Glomerular visceral epithelial cell (primary cell): Measurements from ENCODE around the gene SLC34A1.

ENCODE experiments used
- DNase-seq: peaks from one replicate; pipeline ENCODE4 v3.0.0-alpha.2; 2016; ENCODE audit errors: extremely low spot score

Gene SLC34A1

DNA sequence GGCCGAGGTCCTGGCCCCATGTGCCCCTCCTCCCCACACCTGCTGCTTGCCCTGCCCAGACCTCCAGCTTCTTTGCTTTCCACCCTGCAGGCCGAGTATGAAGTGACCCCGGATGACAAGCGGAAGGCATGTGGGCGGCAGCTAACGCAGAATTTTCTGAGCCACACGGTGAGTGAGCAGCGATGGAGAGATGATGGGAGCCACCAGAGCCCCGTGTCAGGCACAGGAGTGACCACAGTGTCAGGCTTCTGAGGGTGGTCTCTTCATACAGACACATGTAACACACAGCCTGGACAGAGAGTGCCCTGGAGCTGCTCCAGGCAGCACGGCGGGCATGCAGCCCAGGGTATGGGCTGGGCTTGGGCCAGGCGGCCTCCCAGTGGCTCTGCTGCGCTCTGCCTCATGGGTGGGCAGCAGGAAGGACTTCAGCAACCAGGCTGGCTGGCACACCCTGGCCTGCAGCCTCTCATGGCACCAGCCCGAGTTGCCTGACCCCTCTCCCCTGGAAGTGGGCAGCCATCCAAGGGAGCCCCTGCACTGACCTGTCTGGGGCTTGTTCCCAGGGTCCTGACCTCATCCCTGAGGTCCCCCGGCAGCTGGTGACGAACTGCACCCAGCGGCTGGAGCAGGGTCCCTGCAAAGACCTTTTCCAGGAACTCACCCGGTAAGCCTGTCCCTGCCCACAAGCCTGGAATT, 48.1 kb downstream of the SLC34A1 start:
- DNase-seq: no peak

- DNase-seq: no peak
These were observed 48.8 kb downstream of the SLC34A1 start for GRCh38 chr5:177432839-177433657.

DNA sequence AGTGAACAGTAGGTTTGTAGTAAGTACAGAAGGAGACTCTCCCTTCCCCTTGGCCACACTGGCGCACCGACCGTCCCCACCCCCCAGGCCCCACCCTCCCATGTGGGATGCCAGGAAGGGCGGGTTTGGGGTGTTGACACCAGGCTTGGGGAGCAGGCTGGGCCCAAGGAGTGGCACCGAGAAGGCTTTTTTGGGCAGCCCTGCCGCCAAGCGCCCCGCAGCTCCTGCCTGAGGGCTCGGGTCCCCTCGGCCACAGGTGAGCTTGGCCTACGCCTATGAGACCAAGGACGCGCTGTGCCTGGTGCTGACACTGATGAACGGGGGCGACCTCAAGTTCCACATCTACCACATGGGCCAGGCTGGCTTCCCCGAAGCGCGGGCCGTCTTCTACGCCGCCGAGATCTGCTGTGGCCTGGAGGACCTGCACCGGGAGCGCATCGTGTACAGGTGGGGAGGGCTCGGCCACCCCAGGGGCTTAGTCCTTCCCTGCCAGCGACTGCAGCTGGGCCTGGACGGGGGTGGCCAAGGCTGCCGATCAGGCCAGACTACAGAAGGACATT, 49.5 kb downstream of the SLC34A1 start:
- no peak for DNase-seq

- DNase-seq: no peak
These were observed 50.2 kb downstream of the SLC34A1 start for GRCh38 chr5:177434437-177434836.

GRCh38 chr5:177434942-177435738, 50.9 kb downstream of the SLC34A1 start:
- DNase-seq: no peak

DNA sequence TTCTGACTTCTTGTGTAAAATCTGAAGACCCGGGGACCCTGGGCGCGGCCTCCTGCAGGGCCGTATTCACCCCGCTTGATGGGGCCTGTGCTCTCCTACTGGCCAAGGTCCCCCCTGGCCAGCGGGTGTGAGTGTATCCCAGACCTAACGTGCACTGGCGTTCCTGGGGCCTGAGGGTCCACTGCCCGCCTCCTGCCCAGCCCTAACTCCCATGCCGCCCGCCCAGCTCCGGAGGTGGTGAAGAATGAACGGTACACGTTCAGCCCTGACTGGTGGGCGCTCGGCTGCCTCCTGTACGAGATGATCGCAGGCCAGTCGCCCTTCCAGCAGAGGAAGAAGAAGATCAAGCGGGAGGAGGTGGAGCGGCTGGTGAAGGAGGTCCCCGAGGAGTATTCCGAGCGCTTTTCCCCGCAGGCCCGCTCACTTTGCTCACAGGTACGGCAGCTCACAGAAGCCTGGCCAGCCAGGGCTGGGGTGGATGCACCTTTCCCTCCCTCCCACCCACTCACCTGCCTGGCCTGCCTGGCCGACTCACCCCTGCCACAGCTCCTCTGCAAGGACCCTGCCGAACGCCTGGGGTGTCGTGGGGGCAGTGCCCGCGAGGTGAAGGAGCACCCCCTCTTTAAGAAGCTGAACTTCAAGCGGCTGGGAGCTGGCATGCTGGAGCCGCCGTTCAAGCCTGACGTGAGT, 51.8 kb downstream of the SLC34A1 start:
- no peak for DNase-seq

- no peak for DNase-seq
These were observed 53.4 kb downstream of the SLC34A1 start for GRCh38 chr5:177437623-177438022.

DNA sequence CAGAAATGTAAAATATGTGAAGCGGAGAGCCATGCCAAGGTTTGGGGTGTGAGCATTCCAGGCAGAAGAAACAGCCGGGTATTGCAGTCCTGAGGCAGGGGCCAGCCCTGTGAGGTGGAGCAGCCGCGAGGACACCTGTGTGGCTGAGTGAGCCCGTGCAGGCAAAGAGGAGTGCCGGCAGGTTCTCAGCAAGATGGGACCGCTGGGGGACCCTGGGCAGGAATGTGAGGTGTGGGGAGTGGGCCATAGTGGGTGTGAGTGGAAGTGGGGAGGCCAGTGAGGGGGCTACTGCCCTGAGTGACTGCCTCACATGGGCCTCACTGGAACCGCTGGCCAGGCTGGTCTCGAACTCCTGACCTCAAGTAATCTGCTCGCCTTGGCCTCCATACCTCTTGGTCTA, 54.2 kb downstream of the SLC34A1 start:
- DNase-seq: no peak

- no peak for DNase-seq
These were observed 55.4 kb downstream of the SLC34A1 start for GRCh38 chr5:177439518-177440053.

DNA sequence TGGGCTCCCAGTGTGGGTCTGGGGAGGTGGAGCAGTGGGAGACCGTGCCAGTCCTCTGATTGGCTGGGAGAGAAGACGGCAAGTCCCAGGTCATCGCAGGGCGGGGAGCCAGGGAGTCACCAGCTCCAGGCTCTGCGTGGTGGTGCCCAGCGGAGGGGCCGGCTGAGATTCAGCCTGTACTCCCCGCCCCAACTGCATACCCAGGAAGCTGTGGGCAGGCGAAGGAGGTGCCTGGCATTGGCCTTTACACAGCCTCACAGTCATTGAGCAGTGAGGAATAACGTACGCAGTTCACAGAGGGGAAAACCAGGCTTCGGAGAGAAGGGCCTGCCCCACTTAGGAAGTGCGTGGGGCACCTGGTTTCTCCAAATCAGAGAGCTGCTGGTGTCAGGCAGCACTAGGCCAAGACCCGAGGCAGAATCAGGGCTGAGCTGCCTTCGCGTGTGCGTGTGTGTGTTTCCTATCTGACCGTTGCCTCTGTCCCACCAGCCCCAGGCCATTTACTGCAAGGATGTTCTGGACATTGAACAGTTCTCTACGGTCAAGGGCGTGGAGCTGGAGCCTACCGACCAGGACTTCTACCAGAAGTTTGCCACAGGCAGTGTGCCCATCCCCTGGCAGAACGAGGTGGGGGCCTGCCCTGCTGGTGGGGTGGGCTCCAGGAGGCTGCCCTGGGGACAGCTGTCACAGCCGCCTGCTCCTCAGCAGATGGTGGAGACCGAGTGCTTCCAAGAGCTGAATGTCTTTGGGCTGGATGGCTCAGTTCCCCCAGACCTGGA, 56.2 kb downstream of the SLC34A1 start:
- no peak for DNase-seq

DNA sequence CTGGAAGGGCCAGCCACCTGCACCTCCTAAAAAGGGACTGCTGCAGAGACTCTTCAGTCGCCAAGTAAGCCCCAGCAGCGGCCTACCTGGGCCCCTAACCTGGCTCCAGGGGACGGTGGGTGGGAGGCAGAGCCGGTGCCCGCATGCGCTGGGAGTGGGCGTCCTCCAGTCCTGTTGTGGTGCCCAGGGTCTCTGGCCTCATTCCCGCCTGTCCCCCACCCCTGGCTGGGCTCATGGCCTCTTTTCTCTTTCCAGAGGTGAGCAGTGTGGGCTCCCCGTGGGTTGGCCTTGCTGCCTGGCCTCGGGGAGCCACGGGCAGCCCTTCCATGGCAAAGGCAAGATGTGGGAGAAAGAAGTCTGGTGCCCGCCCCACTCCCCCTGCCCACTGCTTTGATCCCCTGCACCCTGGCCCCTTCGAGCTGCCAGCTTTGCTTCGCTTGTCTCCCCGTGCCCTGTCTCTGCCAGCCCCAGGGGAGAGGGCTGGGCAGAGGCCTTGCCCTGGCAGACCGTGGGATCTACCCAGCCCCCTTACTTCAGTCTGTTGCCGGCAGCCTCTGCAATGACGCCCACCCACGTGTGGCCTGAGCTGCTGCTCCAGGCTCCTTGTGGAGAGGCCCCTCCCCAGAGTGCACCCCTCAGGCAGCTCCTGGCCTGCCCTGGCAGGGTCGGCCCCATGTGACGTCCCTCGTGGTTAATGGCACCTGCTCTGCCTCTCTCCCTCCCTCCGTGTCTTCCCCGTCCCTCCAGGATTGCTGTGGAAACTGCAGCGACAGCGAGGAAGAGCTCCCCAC, 57.0 kb downstream of the SLC34A1 start:
- DNase-seq: no peak

DNA sequence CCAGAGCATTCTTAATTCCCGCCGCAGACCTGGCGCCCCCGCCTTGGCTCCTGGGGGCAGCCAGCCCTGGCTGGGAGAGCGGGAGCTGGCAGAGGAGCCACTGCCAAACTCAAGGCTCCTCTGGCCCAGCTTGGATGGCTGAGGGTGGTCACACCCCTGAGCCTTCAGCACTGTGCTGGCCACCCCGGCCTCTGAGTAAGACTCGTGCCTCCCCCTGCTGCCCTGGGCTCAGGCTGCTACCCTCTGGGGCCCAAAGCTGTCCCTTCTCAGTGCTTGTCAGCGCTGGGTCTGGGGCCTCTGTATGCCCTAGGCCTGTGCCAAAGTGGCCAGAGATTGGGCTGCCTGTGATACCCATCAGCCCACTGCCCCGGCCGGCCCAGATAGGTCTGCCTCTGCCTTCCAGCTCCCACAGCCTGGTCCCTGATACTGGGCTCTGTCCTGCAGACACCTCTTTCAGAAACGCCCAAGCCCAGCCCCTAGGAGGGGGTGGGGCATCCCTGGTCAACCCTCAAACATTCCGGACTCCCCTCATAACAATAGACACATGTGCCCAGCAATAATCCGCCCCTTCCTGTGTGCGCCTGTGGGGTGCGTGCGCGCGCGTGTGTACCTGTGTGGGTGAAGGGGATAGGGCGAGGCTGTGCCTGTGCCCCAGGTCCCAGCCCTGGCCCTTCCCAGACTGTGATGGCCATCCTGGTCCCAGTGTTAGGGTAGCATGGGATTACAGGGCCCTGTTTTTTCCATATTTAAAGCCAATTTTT, 58.0 kb downstream of the SLC34A1 start:
- DNase-seq: no peak

GRCh38 chr5:177443144-177443983, 59.1 kb downstream of the SLC34A1 start:
- no peak for DNase-seq

DNA sequence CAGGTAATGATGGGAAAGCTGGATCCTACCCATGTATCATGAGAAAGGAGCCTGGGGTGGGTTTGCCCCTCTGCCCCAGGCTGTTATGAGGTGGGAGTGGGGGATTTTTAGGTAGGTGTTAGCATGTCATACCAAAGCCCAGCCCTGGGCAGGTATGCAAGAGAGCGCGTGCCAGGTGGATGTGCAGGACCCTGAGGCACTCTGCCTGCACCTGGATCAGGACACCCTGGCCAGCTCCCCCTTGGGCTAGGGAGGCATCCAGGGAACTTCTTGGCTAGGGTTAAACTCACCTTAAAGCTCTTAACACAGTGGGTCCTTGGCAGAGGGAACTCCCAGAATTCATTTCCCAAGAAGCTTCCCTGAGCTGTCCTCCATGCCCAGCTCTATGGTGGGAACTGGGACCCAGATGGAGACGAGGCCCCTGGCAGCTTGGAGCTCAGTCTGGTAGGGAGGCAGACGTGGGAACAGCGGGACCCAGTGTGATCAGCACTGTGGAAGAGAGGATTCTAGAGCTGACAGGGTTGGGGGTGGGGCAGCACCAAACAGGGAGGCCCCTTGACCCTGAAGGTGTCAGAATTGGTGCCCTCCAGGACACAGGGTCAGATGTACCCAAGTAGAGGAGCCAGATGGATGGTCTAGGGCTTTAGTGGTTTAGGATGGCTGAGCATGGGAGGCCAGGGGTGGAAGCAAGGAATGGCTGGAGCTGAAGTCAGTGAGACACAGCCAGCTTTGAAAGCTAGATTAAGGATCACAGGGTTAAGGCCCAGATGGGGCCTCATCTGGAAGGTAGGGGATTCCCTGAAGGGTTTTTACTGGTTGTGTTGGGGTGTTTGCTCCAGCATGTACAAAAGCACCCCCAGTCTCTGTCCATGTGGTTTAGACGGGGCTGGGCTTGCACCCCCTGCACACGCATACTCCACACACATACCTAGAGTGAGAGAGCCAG, 60.1 kb downstream of the SLC34A1 start:
- no peak for DNase-seq

DNA sequence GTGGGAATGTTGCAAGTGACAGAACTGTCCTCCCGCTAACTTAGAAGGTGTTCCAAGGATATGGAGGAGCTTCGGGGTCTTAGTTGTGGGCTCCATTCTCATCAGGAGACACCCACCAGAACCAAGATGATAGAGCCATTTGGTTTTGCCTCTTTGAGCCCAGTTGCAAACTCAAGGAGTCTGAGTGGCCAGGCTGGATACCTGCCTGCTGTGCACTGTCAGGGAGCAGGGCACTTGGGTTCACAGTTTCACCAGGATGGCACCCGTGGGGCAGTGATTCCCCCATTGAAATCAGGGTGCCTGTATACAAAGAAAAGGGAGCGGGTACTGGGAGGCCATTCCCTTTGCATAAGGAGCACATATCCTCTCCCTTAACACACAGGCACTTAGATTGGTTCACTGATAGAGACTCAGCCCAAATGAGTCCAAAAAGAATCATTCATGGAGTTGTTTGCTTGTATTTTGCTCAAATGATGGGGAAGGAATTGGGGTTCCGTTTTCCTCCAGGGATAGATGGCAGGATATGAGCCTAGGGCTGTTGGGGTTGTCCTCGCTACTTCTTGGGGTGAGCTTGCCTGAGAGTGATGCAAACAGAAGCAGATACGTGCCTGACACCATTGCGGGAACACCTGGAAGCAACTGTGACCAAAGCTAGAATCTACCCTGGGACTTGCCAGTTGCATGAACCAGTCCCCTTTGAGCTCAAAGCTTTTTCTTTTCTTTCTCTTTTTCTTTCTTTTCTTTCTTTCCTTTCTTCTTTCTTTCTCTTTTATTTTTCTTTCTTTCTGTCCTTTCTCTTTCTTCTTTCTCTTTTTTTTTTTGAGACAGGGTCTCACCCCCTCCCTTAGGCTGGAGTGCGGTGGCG, 61.0 kb downstream of the SLC34A1 start:
- no peak for DNase-seq

GRCh38 chr5:177445917-177446199, 61.6 kb downstream of the SLC34A1 start:
- DNase-seq: no peak
